ENCODE measurements around the gene SGF29.
"Not testable (repeated sequence)": the region's sequence is repeated elsewhere in the genome, so short reads cannot be mapped to it uniquely, and the experiment has no call there.

DNA sequence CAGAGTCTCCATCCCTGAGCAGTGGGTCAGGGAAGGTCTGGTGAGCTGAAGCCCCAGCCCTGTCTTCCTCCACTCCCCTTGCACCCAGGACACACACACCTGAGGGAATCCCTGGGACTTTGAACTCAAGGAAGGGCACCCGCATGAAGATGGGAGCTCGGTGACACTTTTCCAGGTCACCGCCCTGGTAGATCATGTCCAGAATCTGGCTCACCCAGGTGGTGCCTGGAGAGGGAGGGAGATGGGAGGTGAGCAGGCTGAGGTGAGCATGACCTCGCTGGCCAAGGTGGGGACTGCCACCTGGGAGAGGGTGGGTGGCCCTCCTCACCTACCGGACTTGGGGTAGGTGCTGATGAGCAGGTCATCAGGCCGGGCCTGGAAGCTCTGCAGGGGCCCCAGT, 41.7 kb downstream of the SGF29 start:
- TF ChIP-seq, protein P1, sequence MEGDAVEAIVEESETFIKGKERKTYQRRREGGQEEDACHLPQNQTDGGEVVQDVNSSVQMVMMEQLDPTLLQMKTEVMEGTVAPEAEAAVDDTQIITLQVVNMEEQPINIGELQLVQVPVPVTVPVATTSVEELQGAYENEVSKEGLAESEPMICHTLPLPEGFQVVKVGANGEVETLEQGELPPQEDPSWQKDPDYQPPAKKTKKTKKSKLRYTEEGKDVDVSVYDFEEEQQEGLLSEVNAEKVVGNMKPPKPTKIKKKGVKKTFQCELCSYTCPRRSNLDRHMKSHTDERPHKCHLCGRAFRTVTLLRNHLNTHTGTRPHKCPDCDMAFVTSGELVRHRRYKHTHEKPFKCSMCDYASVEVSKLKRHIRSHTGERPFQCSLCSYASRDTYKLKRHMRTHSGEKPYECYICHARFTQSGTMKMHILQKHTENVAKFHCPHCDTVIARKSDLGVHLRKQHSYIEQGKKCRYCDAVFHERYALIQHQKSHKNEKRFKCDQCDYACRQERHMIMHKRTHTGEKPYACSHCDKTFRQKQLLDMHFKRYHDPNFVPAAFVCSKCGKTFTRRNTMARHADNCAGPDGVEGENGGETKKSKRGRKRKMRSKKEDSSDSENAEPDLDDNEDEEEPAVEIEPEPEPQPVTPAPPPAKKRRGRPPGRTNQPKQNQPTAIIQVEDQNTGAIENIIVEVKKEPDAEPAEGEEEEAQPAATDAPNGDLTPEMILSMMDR (IDR thresholded peaks at IDR 0.05; ENCODE audit: insufficient read depth, low read length, poor library complexity, severe bottlenecking), result not testable (repeated sequence)
- not testable (repeated sequence) for TF ChIP-seq EZH2phosphoT487 (conservative IDR thresholded peaks at IDR 0.05; ENCODE audit: low read length)

All from SU-DHL-6 (cell line).